GM18520 (cell line): ENCODE results near the gene STEAP1.
"Not testable (repeated sequence)": the region's sequence is repeated elsewhere in the genome, so short reads cannot be mapped to it uniquely, and the experiment has no call there.

ENCODE experiments used
- ATAC-seq: cut with Tn5 transposase; IDR thresholded peaks from one replicate; pipeline ENCODE4 v1.9.1; 2021; ENCODE audit not compliant: unreplicated experiment

The STEAP1 gene

GRCh38 chr7:90153943-90154771 lies at the start of gene STEAP1:
TSS of gene STEAP1 (plus strand) at chr7:90154469. CDS start at chr7:90159789, 5,320 bp downstream.
- ATAC-seq: peak; percentile 95

- not testable (repeated sequence) for ATAC-seq
Measured at GRCh38 chr7:90114972-90115371, 39.3 kb upstream of the STEAP1 start.

GRCh38 chr7:90118551-90119177 lies 35.6 kb upstream of the STEAP1 start:
- ATAC-seq: not testable (repeated sequence)

- no peak for ATAC-seq
Measured at GRCh38 chr7:90119178-90119971, 34.9 kb upstream of the STEAP1 start.

- ATAC-seq: not testable (repeated sequence)
Measured at GRCh38 chr7:90120205-90120604, 34.1 kb upstream of the STEAP1 start.

- ATAC-seq: not testable (repeated sequence)
Measured at GRCh38 chr7:90131746-90132145, 22.5 kb upstream of the STEAP1 start.

GRCh38 chr7:90147079-90147960 lies 6.9 kb upstream of the STEAP1 start:
- ATAC-seq: not testable (repeated sequence)

- ATAC-seq: not testable (repeated sequence)
Measured at GRCh38 chr7:90149428-90149827, 4.8 kb upstream of the STEAP1 start.

GRCh38 chr7:90151884-90152283 lies 2.4 kb upstream of the STEAP1 start:
- not testable (repeated sequence) for ATAC-seq

GRCh38 chr7:90152642-90153253 lies 1.5 kb upstream of the STEAP1 start:
- not testable (repeated sequence) for ATAC-seq

- ATAC-seq: no peak
Measured at GRCh38 chr7:90155206-90155605, 937 bp downstream of the STEAP1 start.

- not testable (repeated sequence) for ATAC-seq
Measured at GRCh38 chr7:90157331-90157730, 3.1 kb downstream of the STEAP1 start.

- ATAC-seq: not testable (repeated sequence)
Measured at GRCh38 chr7:90157761-90158350, 3.6 kb downstream of the STEAP1 start.

- ATAC-seq: no peak
Measured at GRCh38 chr7:90163534-90163933, 9.3 kb downstream of the STEAP1 start.

- no peak for ATAC-seq
Measured at GRCh38 chr7:90165724-90166123, 11.5 kb downstream of the STEAP1 start.

- no peak for ATAC-seq
Measured at GRCh38 chr7:90166153-90166552, 11.9 kb downstream of the STEAP1 start.

GRCh38 chr7:90167361-90167760 lies 13.1 kb downstream of the STEAP1 start:
- no peak for ATAC-seq

GRCh38 chr7:90169891-90170290 lies 15.6 kb downstream of the STEAP1 start:
- ATAC-seq: no peak

GRCh38 chr7:90172121-90172520 lies 17.9 kb downstream of the STEAP1 start:
- no peak for ATAC-seq

- no peak for ATAC-seq
Measured at GRCh38 chr7:90172624-90173023, 18.4 kb downstream of the STEAP1 start.
